HuH-7.5 (cell line): ENCODE measurements around the gene NPY1R.

Experiments
- DNase-seq: peaks from one replicate; pipeline ENCODE4 v3.0.0; 2011; ENCODE audit warnings: low spot score

The NPY1R gene

GRCh38 chr4:163332526-163333406, at the start of gene NPY1R:
TSS of gene NPY1R (minus strand) at chr4:163332596. CDS start at chr4:163326554, 6,042 bp downstream.
- peak; percentile 45 for DNase-seq

- no peak for DNase-seq
Observed at GRCh38 chr4:163380703-163381102, 48.3 kb upstream of the NPY1R start.

- DNase-seq = no peak
Observed at GRCh38 chr4:163378661-163379060, 46.3 kb upstream of the NPY1R start.

- DNase-seq = no peak
Observed at GRCh38 chr4:163372029-163372428, 39.6 kb upstream of the NPY1R start.

- DNase-seq = no peak
Observed at GRCh38 chr4:163367651-163368050, 35.3 kb upstream of the NPY1R start.

- DNase-seq = no peak
Observed at GRCh38 chr4:163356104-163356503, 23.7 kb upstream of the NPY1R start.

- no peak for DNase-seq
Observed at GRCh38 chr4:163353054-163353453, 20.7 kb upstream of the NPY1R start.

- DNase-seq = no peak
Observed at GRCh38 chr4:163350672-163351071, 18.3 kb upstream of the NPY1R start.

GRCh38 chr4:163344147-163345125, 12.0 kb upstream of the NPY1R start:
- no peak for DNase-seq

GRCh38 chr4:163343604-163344146, 11.3 kb upstream of the NPY1R start, which contains the start of gene NPY5R:
TSS of gene NPY5R (plus strand) at chr4:163343892. CDS start at chr4:163350274, 6,382 bp downstream.
- DNase-seq = no peak

- DNase-seq = no peak
Observed at GRCh38 chr4:163335384-163335783, 3.0 kb upstream of the NPY1R start.

GRCh38 chr4:163331629-163332376, 593 bp downstream of the NPY1R start:
- DNase-seq = no peak

GRCh38 chr4:163330916-163331628, 1.3 kb downstream of the NPY1R start:
- no peak for DNase-seq

- DNase-seq = no peak
Observed at GRCh38 chr4:163317110-163317509, 15.3 kb downstream of the NPY1R start.

GRCh38 chr4:163309466-163309865, 22.9 kb downstream of the NPY1R start:
- DNase-seq = no peak

GRCh38 chr4:163303069-163303468, 29.3 kb downstream of the NPY1R start:
- no peak for DNase-seq

- no peak for DNase-seq
Observed at GRCh38 chr4:163300445-163300844, 32.0 kb downstream of the NPY1R start.

- no peak for DNase-seq
Observed at GRCh38 chr4:163295138-163295537, 37.3 kb downstream of the NPY1R start.

GRCh38 chr4:163284304-163284703, 48.1 kb downstream of the NPY1R start:
- DNase-seq = no peak

GRCh38 chr4:163280703-163281519, 51.5 kb downstream of the NPY1R start:
- DNase-seq = no peak
